Stomach smooth muscle (tissue), 2 donors: ENCODE measurements around the gene MEF2B.

Experiments
- H3K27ac ChIP-seq: one replicate; pipeline ENCODE4 v1.7.0; 2013; ENCODE audit warnings: mild to moderate bottlenecking, low read length, inconsistent platforms
- H3K27me3 ChIP-seq, 2 donors: one replicate each; pipeline ENCODE4 v1.7.0; 2013; ENCODE audit warnings: low read length in 2 of 2; ENCODE audit not compliant: insufficient read depth in 2 of 2, control insufficient read depth in 1 of 2
- H3K36me3 ChIP-seq, 2 donors: one replicate each; pipeline ENCODE4 v1.7.0; 2013; ENCODE audit warnings: low read length in 2 of 2; ENCODE audit not compliant: control insufficient read depth in 2 of 2, insufficient read depth in 2 of 2
- H3K4me1 ChIP-seq: one replicate; pipeline ENCODE4 v1.7.0; 2013; ENCODE audit warnings: low read length; ENCODE audit not compliant: control insufficient read depth, insufficient read depth
- H3K4me3 ChIP-seq, 2 donors: one replicate each; pipeline ENCODE4 v1.7.0; 2013; ENCODE audit warnings: low read length in 2 of 2
- H3K9ac ChIP-seq, 2 donors: one replicate each; pipeline ENCODE4 v1.7.0; 2013; ENCODE audit warnings: low read length in 2 of 2, mild to moderate bottlenecking in 1 of 2
- H3K9me3 ChIP-seq, 2 donors: one replicate each; pipeline ENCODE4 v1.7.0; 2013; ENCODE audit warnings: low read length in 2 of 2; ENCODE audit not compliant: control insufficient read depth in 2 of 2
- donor health status: healthy.
- donor health status: Pancreatic carcinoma.

Gene MEF2B

GRCh38 chr19:19170053-19170872 lies at the start of gene MEF2B:
Gene MEF2B, minus strand, starts transcription at chr19:19170263. Its CDS starts 19,528 bp downstream, at chr19:19150735.
- Histone ChIP-seq H3K36me3 (peaks cover 0 to 3% of the 10 kb centered on the region in 2 donors), H3K4me3 (peak within 1 kb of the TSS in 1 of 2 donors; percentile 57), H3K27me3 (peaks cover 8 to 10% of the 10 kb centered on the region in 2 donors), H3K9ac (no peak within 1 kb of the TSS), H3K4me1 (peaks cover 14% of the 10 kb centered on the region), H3K27ac (no peak within 1 kb of the TSS), H3K9me3 (no peaks in the 10 kb centered on the region)

GRCh38 chr19:19218911-19219310 lies 48.8 kb upstream of the MEF2B start:
- Histone ChIP-seq H3K27ac (no peak overlapping the region), H3K9me3 (no peaks in the 10 kb centered on the region), H3K27me3 (peaks cover 9 to 23% of the 10 kb centered on the region in 2 donors)

GRCh38 chr19:19217099-19217498 lies 47.0 kb upstream of the MEF2B start:
- peaks cover 23 to 30% of the 10 kb centered on the region in 2 donors for H3K27me3 ChIP-seq
- no peak overlapping the region for H3K4me3 ChIP-seq
- H3K4me1 ChIP-seq = no peaks in the 10 kb centered on the region
- H3K9ac ChIP-seq = no peak overlapping the region
- H3K36me3 ChIP-seq = no peaks in the 10 kb centered on the region
- no peak overlapping the region for H3K27ac ChIP-seq
- H3K9me3 ChIP-seq = no peaks in the 10 kb centered on the region

More at GRCh38 chr19:19218911-19219310, 48.8 kb upstream of the MEF2B start:
- no peak overlapping the region for H3K9ac ChIP-seq
- no peaks in the 10 kb centered on the region for H3K4me1 ChIP-seq
- H3K36me3 ChIP-seq = no peaks in the 10 kb centered on the region
- no peak overlapping the region for H3K4me3 ChIP-seq

- H3K27me3 ChIP-seq = peaks cover 33 to 38% of the 10 kb centered on the region in 2 donors
- no peak overlapping the region for H3K27ac ChIP-seq
- no peaks in the 10 kb centered on the region for H3K4me1 ChIP-seq
Observed at GRCh38 chr19:19215792-19216191, 45.7 kb upstream of the MEF2B start.

GRCh38 chr19:19214892-19215291 lies 44.8 kb upstream of the MEF2B start:
- H3K27me3 ChIP-seq = peaks cover 33 to 38% of the 10 kb centered on the region in 2 donors

More at GRCh38 chr19:19215792-19216191, 45.7 kb upstream of the MEF2B start:
- H3K9me3 ChIP-seq = no peaks in the 10 kb centered on the region
- H3K36me3 ChIP-seq = no peaks in the 10 kb centered on the region
- H3K9ac ChIP-seq = no peak overlapping the region
- H3K4me3 ChIP-seq = no peak overlapping the region

GRCh38 chr19:19214159-19214490 lies 44.1 kb upstream of the MEF2B start:
- H3K9ac ChIP-seq = no peak overlapping the region
- H3K36me3 ChIP-seq = no peaks in the 10 kb centered on the region
- H3K9me3 ChIP-seq = no peaks in the 10 kb centered on the region
- no peak overlapping the region for H3K27ac ChIP-seq
- no peaks in the 10 kb centered on the region for H3K4me1 ChIP-seq
- no peak overlapping the region for H3K4me3 ChIP-seq
- H3K27me3 ChIP-seq = peaks cover 33 to 42% of the 10 kb centered on the region in 2 donors

More at GRCh38 chr19:19214892-19215291, 44.8 kb upstream of the MEF2B start:
- Histone ChIP-seq H3K9me3 (no peaks in the 10 kb centered on the region), H3K4me3 (no peak overlapping the region), H3K4me1 (no peaks in the 10 kb centered on the region), H3K9ac (no peak overlapping the region), H3K36me3 (no peaks in the 10 kb centered on the region), H3K27ac (no peak overlapping the region)

- Histone ChIP-seq H3K4me3 (no peak overlapping the region), H3K9me3 (no peaks in the 10 kb centered on the region), H3K36me3 (no peaks in the 10 kb centered on the region), H3K27me3 (peaks cover 33 to 42% of the 10 kb centered on the region in 2 donors), H3K4me1 (no peaks in the 10 kb centered on the region), H3K27ac (no peak overlapping the region), H3K9ac (no peak overlapping the region)
Observed at GRCh38 chr19:19213426-19214158, 43.5 kb upstream of the MEF2B start.

GRCh38 chr19:19212916-19213315 lies 42.9 kb upstream of the MEF2B start:
- Histone ChIP-seq H3K9me3 (no peaks in the 10 kb centered on the region), H3K4me1 (no peaks in the 10 kb centered on the region), H3K27ac (no peak overlapping the region), H3K4me3 (no peak overlapping the region), H3K27me3 (peaks cover 36 to 43% of the 10 kb centered on the region in 2 donors), H3K36me3 (no peaks in the 10 kb centered on the region), H3K9ac (no peak overlapping the region)

- H3K9me3 ChIP-seq = no peaks in the 10 kb centered on the region
- H3K27ac ChIP-seq = no peak within 1 kb of the TSS
- peaks cover 43 to 53% of the 10 kb centered on the region in 2 donors for H3K27me3 ChIP-seq
- H3K36me3 ChIP-seq = no peaks in the 10 kb centered on the region
- no peak within 1 kb of the TSS for H3K9ac ChIP-seq
- no peak within 1 kb of the TSS for H3K4me3 ChIP-seq
- no peaks in the 10 kb centered on the region for H3K4me1 ChIP-seq
Observed at GRCh38 chr19:19211499-19212420, 41.7 kb upstream of the MEF2B start, which contains the start of gene NCAN. Gene NCAN, plus strand, starts transcription at chr19:19211958. Its CDS starts 4,996 bp downstream, at chr19:19216954.

- Histone ChIP-seq H3K27me3 (peaks cover 43 to 49% of the 10 kb centered on the region in 2 donors), H3K4me3 (no peak overlapping the region), H3K27ac (no peak overlapping the region), H3K9ac (no peak overlapping the region), H3K9me3 (no peaks in the 10 kb centered on the region), H3K4me1 (no peaks in the 10 kb centered on the region), H3K36me3 (no peaks in the 10 kb centered on the region)
Observed at GRCh38 chr19:19209372-19209771, 39.3 kb upstream of the MEF2B start.
